HG03060 (cell line): ENCODE data around the gene KISS1R.
A peak's percentile ranks its signal among the peaks of the same experiment; 100 is the strongest.
"Not testable (repeated sequence)": the region's sequence is repeated elsewhere in the genome, so short reads cannot be mapped to it uniquely, and the experiment has no call there.

Source experiments
- ATAC-seq: cut with Tn5 transposase; IDR thresholded peaks from one replicate; pipeline ENCODE4 v1.9.1; 2021; ENCODE audit warnings: low read depth, moderate number of reproducible peaks; ENCODE audit not compliant: unreplicated experiment

KISS1R gene

GRCh38 chr19:881385-882071 is 35.6 kb upstream of the KISS1R start:
- no peak for ATAC-seq

GRCh38 chr19:882871-883497 is 34.1 kb upstream of the KISS1R start:
- ATAC-seq: no peak

- no peak for ATAC-seq
Measured at GRCh38 chr19:883661-884211, 33.4 kb upstream of the KISS1R start.

- ATAC-seq: no peak
Measured at GRCh38 chr19:884420-885211, 32.5 kb upstream of the KISS1R start.

GRCh38 chr19:885536-886224 is 31.5 kb upstream of the KISS1R start:
- no peak for ATAC-seq

- ATAC-seq: no peak
Measured at GRCh38 chr19:887072-887471, 30.1 kb upstream of the KISS1R start.

GRCh38 chr19:887599-887998 is 29.5 kb upstream of the KISS1R start:
- ATAC-seq: no peak

- no peak for ATAC-seq
Measured at GRCh38 chr19:888581-889385, 28.4 kb upstream of the KISS1R start.

GRCh38 chr19:889662-890295 is 27.4 kb upstream of the KISS1R start:
- ATAC-seq: no peak

GRCh38 chr19:890831-891230 is 26.3 kb upstream of the KISS1R start:
- no peak for ATAC-seq

- ATAC-seq: not testable (repeated sequence)
Measured at GRCh38 chr19:891421-892200, 25.5 kb upstream of the KISS1R start.

- no peak for ATAC-seq
Measured at GRCh38 chr19:892243-892893, 24.8 kb upstream of the KISS1R start.

- peak; percentile 70 for ATAC-seq
Measured at GRCh38 chr19:892894-893689, 24.0 kb upstream of the KISS1R start, which contains the start of the genes MED16 and RNU6-9. TSS of gene MED16 (minus strand) at chr19:893187. CDS start at chr19:891131, 2,056 bp downstream. TSS of gene RNU6-9 (plus strand) at chr19:893484.

- ATAC-seq: no peak
Measured at GRCh38 chr19:896434-896833, 20.7 kb upstream of the KISS1R start.

GRCh38 chr19:896999-897398 is 20.1 kb upstream of the KISS1R start:
- no peak for ATAC-seq

- no peak for ATAC-seq
Measured at GRCh38 chr19:897442-898039, 19.6 kb upstream of the KISS1R start.

- no peak for ATAC-seq
Measured at GRCh38 chr19:898663-899062, 18.5 kb upstream of the KISS1R start.
